Ramos (cell line): ENCODE data around the gene POM121L2.

Experiments
- in situ Hi-C: fragments of 300-500 bp; cut with MboI; formaldehyde crosslinking; loops from one replicate; pipeline ENCODE4 v1.14.3; 2022; ENCODE audit warnings: low sequenced_read_pairs; ENCODE audit not compliant: unreplicated experiment

POM121L2 gene

DNA sequence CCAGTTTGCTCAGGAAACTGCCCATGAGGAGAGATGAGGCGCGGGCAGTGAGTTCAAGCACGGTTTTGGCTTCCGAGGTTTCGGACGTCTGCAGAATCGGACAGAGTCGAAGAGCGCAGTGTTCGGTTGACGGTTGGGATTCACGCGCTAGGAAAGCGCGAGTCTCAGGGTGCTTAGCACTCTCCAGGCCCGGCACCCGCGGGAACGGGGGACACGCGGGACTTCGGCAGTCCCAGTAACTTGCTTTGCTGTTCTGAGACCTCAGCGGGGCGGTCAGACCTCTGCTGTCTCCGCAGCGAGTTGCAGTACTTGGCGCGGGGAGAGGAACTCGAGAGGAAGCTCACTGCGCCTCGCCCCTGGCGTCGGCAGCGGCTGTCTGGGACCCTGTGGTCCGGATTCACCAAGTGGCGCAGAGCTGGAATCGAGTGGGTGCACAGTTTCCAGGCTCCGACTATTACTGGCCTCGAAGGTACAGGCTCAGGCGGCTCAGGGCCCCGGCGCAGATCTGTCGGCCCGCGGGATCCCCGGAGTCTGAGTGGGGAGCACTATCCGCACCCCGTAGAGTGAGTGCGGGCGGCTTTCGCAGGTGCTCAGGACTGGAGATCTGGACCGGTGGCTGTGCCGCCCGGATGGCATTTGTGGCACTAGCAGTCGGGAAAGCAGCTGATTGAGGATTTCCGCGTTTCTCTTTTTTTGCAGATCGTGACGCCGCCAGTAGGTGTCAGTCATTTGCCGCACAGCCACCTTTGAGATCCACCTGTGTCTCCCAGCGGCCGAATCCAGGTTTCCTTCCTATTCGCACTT, at the start of gene POM121L2:
TSS of gene POM121L2 (minus strand) at position 128 of the 804 bp plus-strand sequence. CDS start at position 25, 103 bp downstream.
- in situ Hi-C loops = loop anchor here (10.0 to 25.0 kb wide), 2 partner anchors 472 to 600 kb away; partner anchors contain the start of gene OR2B2

DNA sequence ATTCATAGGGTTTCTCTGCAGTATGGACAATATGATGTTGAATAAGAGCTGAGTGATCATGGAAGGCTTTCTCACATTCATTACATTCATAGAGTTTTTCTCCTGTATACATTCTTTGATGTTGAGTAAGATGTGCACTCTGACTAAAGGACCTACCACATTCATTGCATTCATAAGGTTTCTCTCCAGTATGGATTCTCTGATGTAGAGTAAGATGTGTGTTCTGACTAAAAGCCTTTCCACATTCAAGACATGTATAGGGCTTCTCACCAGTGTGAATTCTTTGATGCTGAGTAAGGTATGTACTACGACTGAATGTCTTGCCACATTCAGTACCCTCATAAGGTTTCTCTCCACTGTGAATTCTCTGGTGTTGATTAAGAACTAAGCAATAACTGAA, 47.2 kb upstream of the POM121L2 start:
- in situ Hi-C loops = no loop called here

DNA sequence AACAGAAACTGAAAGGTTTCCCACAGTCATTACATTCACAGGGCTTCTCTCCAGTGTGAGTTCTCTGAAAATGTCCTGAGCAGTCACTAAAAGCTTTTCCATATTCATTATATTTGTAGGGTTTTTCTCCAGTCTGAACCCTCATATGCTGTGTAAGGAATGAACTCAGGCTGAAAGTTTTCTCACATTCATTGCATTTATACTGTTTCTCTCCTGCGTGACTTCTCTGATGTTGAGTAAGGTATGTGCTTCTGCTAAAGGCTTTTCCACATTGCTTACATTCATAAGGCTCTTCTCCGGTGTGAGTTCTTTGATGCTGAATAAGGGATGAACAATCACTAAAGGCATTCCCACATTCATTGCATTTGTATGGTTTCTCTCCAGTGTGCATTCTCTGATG, 46.7 kb upstream of the POM121L2 start:
- in situ Hi-C loops = no loop called here

DNA sequence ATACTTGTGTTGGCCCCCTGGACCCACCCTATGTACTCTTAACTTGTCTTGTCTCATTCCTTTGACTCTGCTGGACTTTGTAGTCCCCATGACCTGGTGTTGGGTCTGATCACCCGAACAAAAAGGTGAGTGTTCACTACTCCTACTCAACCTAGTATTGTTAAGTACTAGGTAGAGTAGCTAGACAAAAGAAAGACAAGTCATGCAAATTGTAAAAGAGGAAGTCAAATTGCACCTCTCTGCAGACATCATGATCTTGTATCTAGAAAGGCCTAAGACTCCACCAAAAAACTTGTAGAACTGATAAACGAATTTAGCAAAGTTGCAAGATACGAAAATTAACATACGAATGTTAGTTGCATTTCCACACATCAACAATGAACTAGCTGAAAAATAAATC, 40.8 kb upstream of the POM121L2 start:
- in situ Hi-C loops = no loop called here

DNA sequence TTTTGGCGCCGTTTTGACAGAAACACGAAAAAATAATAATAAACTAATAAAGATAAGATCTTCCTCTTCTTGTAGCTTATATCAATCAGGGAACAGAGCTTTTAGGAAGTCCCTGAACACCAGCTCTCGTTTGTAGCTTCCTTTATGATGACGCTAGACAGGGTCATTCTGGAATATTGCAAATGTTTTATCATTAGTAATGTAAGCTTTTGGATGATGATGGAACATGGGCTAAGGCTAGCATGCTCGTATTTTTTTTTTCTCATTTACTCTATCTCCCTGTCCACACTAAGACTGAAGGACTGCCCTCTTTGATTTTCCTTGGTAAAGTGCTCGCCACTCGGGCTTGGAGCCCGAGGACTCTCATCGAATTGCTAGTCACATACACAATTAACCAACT, 22.1 kb upstream of the POM121L2 start:
- in situ Hi-C loops = no loop called here

DNA sequence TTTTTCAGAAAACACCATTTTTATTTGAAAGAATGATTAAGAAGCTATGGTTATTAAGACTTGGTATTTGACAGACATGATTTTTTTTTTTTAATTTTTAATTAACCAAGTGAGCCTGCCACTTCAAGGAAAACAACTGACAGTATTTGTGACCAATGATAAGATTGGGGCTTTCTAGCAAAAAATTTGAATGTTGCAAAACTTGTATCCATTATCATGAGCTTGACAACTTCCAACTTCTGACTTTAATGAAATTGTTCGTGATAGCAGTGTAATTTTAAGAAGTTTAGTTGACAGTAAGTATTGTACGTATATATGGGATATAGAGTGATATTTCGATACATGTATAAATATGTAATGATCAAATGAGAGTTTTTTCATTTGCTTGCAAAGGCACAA, 21.6 kb upstream of the POM121L2 start:
- in situ Hi-C loops = no loop called here

DNA sequence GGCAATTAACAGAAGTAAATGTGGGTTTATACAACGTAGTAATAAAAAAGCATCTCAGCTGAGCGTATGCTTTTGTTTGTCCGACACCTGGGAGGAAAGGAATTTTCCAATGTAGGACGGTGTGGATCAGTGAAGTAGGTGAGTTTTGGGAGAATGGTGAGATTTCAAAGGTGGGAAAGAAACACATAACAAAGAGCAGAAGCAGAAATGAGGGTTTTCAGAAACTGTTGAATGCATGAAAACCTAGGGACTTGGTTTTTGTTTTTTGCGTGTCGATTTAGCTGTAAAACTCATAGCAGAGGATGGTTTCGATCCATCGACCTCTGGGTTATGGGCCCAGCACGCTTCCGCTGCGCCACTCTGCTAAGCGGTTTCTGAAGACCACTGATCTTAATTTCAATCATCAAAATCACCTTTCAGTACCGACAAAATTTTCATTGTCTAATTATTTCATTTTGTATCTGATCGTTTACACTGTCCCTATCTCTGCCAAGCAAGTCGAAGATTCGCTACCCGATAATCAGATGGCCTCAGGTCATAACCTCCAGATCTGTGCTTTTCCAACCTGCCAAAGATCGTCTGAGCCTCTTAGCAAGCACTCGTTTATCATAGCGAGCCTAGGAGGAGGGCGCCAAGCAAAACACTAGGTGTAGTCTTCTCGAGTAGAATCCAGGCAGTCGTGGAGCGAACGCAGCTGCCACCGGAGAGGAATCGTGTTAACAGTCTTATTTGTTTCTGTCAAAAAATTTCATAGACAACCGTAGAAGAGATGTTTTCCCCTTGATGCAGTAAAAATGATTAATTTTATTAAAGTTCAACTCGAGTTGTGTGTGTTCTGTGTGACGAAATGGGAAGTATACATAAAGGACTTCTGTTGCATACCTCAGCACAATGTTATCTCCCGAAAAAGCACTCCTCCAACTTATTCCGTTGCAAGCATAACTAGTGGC, 20.9 kb upstream of the POM121L2 start:
- in situ Hi-C loops = no loop called here

DNA sequence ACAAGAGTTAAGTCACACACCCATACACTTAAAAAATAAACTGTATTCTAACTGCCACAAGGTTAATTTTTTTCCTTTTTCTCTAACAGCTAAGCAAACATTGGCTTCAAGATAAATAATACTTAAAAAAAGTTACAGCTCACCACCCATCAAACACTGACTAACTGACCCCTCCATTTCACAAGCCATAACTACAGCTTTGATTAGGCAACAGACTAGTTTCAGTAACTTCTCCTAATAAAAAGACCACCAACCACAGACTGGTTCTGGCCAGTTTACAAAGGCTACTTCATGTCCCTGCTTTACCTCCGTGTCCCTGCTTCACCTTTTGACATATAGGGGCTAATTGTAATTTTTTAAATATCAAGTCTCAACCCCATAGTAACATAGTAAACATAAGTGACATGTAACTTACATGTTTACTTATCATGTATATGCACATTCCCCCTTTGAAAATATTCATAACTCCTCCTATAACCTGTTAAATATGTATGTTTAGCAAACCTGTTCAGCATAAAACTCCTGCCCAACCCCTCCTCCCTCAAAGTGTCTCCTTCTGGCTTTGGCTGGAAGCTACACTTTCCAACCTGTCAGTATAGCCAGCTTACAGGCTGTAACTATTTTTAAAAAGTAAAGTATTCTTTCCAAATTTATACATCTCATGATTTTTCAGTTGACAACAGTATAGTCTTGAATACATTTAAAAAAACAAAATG, 15.1 kb upstream of the POM121L2 start:
- in situ Hi-C loops = no loop called here

DNA sequence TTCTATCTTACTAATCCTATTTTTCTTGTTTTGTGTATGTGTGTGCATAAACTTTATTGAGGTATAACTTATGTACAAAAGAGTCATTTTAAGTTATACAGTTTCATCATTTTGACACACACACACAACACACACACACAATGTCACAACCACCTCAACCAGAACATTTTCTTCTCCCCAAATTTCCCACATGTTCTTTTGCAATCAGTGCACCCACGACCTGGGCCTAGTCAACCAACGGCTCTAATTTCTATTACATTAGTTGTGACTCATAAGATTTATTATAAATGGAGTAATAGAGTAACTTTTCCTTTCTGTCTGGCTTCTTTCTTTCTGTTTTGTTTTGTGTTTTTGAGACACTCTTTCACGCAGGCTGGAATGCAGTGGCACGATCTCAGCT, 9.8 kb upstream of the POM121L2 start:
- in situ Hi-C loops = loop anchor here (25.0 kb wide), 1 partner anchor 590 kb away; the partner anchor contains the start of gene OR2B2

DNA sequence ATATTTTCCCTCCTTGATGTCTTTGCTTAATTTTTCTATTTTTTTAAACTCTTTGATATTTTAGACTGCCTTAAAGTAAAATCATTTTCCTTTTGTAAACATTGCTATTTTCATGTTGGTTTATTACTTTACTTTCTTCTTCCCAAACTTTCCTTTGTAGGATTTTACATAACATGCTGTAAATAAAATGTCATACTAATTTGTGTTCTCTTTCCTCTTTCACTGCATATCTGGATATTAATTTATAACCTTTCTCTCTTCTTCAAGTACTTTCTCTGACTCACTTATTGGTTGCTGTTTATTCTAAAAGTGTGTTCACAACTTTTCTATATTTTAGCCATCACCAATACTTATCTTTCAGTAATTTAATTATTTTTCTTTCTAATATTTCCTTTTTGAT, 9.3 kb upstream of the POM121L2 start:
- in situ Hi-C loops = loop anchor here (25.0 kb wide), 1 partner anchor 591 kb away; the partner anchor contains the start of gene OR2B2

DNA sequence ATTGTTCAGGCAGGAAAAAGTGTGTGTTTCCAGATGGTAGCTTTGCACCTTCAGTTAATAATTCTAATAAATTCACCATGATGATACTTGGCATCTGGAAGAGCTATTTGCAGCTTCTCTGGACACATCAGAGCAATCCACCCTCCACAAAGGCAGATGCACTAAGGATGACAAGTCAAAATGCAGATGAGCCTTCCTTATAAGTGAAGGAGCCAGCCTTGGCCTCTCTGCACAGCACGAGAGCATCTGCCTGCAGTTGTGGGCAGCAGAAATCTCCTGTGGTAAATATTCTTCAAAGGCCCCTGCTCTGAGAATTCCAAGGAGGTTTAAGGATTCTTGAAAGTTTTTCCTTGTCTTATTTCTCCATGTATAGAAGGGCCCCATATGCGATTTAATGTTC, 6.9 kb upstream of the POM121L2 start:
- in situ Hi-C loops = loop anchor here (10.0 to 25.0 kb wide), 2 partner anchors 466 to 593 kb away; partner anchors contain the start of gene OR2B2

DNA sequence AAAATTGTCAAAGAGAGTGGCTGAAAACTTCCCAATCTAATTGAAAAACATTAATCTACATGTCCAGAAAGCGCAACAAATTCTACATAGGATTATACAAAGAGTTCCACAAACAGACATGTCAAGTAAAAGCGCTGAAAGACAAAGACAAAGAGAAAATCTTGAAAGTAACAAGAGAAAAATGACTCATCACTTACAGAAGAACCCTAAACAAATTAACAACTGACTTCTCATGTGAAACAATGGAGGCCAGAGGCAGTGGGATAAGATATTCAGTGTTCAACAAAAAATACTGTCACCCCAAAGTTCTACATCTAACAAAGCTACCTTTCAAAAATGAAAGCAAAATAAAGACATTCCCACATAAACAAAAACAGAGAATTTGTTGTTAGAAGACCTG, 2.0 kb upstream of the POM121L2 start:
- in situ Hi-C loops = loop anchor here (10.0 to 25.0 kb wide), 2 partner anchors 471 to 598 kb away; partner anchors contain the start of gene OR2B2

DNA sequence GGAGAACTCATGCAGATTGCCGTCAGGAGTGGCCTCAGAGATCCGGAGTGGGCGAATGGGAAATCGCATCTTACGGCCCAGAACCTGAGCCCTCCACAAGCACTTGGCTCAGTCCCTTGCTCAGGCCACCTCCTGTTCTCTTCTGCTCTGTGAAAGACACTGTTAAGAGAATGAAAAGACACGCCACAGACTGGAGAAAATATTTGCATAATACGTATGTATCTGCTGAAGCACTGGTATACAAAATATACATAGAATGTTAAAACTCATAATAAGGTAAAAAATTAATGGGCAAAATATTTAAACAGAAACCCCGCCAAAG, 838 bp upstream of the POM121L2 start:
- in situ Hi-C loops = loop anchor here (10.0 to 25.0 kb wide), 2 partner anchors 472 to 599 kb away; partner anchors contain the start of gene OR2B2

DNA sequence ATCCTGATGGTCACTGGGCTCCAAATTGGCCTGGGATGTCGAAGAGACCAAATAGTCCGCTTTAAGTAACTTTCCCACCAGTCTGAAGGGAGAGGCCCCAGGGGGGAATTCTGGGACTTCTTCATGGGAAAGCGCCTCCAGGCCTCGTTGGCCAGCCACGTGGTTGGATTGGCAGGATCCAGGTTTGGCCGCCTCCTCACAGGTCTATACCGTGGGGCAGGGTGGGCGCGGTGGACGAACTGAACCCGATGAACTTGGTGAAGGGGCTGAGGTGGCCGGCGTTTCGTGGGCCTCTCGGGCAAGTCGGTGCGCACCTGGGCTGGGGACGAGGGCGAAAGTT, 297 bp downstream of the POM121L2 start:
- in situ Hi-C loops = loop anchor here (10.0 to 25.0 kb wide), 2 partner anchors 473 to 601 kb away; partner anchors contain the start of gene OR2B2

DNA sequence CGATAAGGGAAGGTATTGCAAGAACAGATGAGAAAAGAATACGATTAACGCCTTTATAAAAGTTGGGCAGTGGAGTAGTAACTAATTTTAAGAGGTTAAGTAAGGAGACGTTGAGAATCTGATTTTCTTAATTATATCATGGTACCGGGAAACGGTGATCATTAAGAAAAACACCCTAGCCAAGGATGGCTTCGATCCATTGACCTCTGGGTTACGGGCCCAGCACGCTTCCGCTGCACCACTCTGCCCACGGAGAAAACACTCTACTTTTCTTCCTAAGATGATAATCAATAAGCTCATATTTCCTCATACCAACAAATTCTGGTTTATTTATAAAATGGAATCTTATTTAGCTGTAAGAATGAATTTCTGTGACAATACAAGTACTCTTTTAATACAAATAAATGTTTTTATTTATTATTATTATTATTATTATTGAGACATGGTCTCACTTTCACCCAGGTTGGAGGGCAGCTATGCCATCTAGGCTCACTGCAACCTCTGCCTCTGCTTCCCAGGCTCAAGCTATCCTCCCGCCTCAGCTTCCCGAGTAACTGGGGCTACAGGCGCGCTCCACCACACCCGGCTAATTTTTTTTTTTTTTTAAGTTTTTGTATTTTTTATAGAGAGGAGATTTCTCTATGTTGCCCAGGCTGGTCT, 8.3 kb downstream of the POM121L2 start:
- in situ Hi-C loops = loop anchor here (25.0 kb wide), 1 partner anchor 609 kb away; the partner anchor contains the start of gene OR2B2

DNA sequence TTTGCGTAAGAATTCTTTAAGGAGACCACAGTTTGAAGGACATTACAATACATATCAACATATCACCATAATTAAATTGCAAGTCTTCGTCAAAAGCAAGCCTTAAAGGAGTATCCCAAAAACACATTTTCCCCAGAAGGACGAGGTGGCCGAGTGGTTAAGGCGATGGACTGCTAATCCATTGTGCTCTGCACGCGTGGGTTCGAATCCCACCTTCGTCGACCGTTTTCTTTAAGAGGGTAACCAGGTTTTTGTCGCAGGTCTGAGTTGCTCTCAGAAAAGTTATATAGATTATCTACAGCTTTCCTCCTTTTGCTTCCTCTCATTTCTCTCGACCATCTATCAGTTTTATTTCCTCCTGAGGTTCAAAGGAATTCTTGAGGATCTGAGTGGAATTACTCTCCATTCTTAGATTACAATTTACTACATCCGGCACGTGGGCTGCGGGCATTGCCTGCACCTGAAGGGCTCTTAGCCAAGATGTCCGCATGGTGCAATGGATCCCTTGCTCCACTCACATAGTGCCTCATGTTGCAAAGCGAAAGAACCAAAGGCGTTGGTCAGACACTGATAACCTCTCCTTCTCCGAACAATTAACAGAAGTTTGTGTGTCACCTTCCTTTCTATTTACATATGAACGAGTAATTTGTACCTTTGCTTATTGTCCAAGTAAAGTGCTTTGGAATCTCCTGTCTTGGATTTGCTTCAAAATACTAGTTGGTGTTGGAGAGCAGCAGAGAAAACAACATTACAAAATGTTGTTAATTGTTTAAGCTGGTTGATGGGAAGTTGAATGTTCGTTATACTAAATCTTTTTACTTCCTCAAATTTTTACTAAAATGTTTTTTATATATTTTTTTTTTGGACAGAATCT, 14.0 kb downstream of the POM121L2 start:
- in situ Hi-C loops = no loop called here

DNA sequence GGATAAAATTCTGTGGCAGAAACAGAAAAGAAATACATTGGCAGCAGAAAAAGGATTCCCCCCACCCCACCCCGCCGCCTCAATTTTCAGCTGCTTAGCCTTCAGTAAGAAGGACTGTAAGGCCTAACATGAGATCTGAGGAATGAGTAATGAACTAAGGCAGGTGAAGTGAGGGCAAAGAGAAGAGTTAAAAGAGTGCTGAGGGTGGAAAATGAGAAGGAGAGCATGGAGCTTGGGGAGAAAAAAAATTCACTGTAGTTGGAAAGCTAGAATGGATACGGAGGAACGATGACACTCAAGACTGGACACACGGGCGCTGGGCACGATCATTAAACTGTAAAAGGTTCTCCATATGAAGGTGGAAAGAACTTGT, 14.6 kb downstream of the POM121L2 start:
- in situ Hi-C loops = no loop called here

DNA sequence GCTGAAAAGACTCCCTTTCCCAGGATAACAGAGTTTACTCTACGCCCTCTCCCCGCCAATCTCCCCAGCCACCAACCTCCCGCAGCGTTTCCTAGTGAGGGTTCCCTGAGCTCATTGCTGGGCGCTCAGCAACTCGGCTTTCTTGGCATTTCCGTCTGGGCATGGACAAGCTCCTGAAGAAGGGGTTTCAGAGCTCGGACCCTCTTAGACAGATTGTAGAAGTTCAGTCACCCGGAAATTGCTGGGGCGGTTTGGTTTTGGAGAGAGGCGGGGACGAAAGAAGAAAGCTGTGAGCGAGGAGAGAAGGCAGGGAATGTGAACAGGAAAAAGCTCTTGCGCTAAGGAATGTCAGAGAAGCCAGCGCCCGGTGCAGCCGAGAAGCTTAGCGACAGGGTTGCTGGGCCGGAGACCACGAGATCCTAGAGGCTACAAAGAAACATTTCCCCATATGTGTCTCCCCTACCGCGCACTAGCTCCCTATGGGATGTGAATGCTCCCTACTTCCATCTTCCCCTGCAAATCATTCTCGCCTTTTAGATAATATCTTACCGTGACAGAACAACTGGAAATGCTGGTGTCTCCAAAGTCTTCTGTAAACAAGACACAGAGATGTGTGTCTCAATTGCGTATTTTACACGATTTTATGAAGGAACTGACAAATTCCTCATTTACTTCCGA, 15.8 kb downstream of the POM121L2 start:
- in situ Hi-C loops = no loop called here
